Loucy (cell line): Measurements from ENCODE around the gene GAS5.

Source experiments
- H2AFZ ChIP-seq: fragments of 200-600 bp; sonication (generic); 2 replicates; pipeline ENCODE4 v1.6.0; 2016; ENCODE audit warnings: antibody characterized with exemption, mild to moderate bottlenecking, low read length, moderate library complexity
- H3F3A ChIP-seq: fragments of 200-600 bp; 2 replicates; pipeline ENCODE4 v1.6.0; 2016; ENCODE audit warnings: antibody characterized with exemption, low read depth, mild to moderate bottlenecking
- H3K27me3 ChIP-seq: fragments of 200-600 bp; sonication (generic); 2 replicates; pipeline ENCODE4 v1.6.1; 2014; ENCODE audit warnings: low read length, mild to moderate bottlenecking; ENCODE audit not compliant: insufficient read depth, poor library complexity, severe bottlenecking
- H3K36me3 ChIP-seq: fragments of 200-600 bp; sonication (generic); 2 replicates; pipeline ENCODE4 v1.6.1; 2016; ENCODE audit warnings: low read length; ENCODE audit not compliant: insufficient read depth
- H3K4me1 ChIP-seq: fragments of 200-600 bp; sonication (generic); 2 replicates; pipeline ENCODE4 v1.5.1; 2014; ENCODE audit warnings: low read length, mild to moderate bottlenecking; ENCODE audit not compliant: insufficient read depth, poor library complexity, severe bottlenecking
- H3K4me2 ChIP-seq: fragments of 200-600 bp; sonication (generic); 2 replicates; pipeline ENCODE4 v1.6.0; 2014; ENCODE audit warnings: antibody characterized with exemption, low read length, low read depth, mild to moderate bottlenecking; ENCODE audit not compliant: poor library complexity, severe bottlenecking
- H3K4me3 ChIP-seq: fragments of 200-600 bp; sonication (generic); 2 replicates; pipeline ENCODE4 v1.5.1; 2014; ENCODE audit warnings: low read length, mild to moderate bottlenecking, mixed read lengths; ENCODE audit not compliant: poor library complexity, severe bottlenecking
- H3K79me2 ChIP-seq: fragments of 200-600 bp; sonication (generic); 2 replicates; pipeline ENCODE4 v1.6.1; 2014; ENCODE audit warnings: low read length; ENCODE audit not compliant: insufficient read depth
- H3K9ac ChIP-seq: fragments of 200-600 bp; sonication (generic); 2 replicates; pipeline ENCODE4 v1.6.0; 2014; ENCODE audit warnings: mild to moderate bottlenecking, low read depth, low read length, moderate library complexity; ENCODE audit not compliant: poor library complexity, severe bottlenecking
- H3K9me2 ChIP-seq: fragments of 200-600 bp; sonication (generic); replicated peaks from 2 replicates; pipeline ENCODE4 v1.6.1; 2016; ENCODE audit warnings: low read depth, low read length, mixed read lengths
- H3K9me3 ChIP-seq: fragments of 200-600 bp; sonication (generic); 2 replicates; pipeline ENCODE4 v1.6.1; 2014; ENCODE audit warnings: mild to moderate bottlenecking, antibody characterized with exemption, low read length, low read depth; ENCODE audit not compliant: insufficient read depth
- H4K20me1 ChIP-seq: fragments of 200-600 bp; sonication (generic); 2 replicates; pipeline ENCODE4 v1.6.0; 2014; ENCODE audit warnings: antibody characterized with exemption, low read length, mild to moderate bottlenecking; ENCODE audit not compliant: insufficient read depth, poor library complexity, severe bottlenecking
- EZH2phosphoT487 ChIP-seq: fragments of 200-600 bp; IDR thresholded peaks from 2 replicates; pipeline ENCODE4 v1.6.1; 2018; ENCODE audit warnings: antibody characterized with exemption, mild to moderate bottlenecking, moderate library complexity, borderline replicate concordance
- TF ChIP-seq, protein P1 (sequence below): fragments of 200-600 bp; sonication (generic); conservative IDR thresholded peaks from 2 replicates; pipeline ENCODE4 v1.5.1; 2014; ENCODE audit warnings: mild to moderate bottlenecking, antibody characterized with exemption, low read length

GAS5 gene

DNA sequence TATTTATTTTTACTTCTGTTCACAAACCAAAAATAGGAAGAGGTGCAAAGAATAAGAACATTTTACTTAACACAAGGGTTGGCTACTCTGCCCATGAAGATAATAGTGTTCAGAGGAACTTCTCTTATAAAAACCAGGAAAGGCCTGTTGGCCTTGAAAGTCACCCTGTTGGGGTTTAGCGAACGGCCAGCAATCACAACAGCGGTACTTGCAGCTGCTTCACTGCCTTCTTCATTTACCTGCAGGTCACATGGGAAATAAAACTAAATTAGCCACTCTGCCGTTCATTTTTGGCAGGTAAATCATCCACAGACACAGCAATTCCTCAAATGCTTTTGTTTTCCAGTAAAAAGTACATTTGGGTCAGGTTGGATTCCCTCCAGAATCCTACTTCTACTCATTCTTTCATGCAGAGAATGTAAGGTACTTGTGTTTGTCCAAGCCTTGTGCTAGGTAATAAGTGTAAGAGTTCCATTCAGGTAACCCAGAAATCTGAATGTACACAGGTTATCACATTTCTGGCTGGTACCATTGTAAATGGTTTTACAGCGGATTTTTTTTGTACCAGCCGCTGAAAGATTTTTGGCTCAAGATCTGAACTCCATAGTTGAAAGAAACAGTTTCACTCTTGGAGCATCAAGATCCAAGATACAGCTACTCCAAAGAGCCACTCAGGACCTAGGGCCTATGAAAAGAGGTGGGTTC is 36.2 kb upstream of the GAS5 start:
- H3K4me3 ChIP-seq, result no peak overlapping the region
- no peak for TF ChIP-seq EZH2phosphoT487
- TF ChIP-seq, protein P1, sequence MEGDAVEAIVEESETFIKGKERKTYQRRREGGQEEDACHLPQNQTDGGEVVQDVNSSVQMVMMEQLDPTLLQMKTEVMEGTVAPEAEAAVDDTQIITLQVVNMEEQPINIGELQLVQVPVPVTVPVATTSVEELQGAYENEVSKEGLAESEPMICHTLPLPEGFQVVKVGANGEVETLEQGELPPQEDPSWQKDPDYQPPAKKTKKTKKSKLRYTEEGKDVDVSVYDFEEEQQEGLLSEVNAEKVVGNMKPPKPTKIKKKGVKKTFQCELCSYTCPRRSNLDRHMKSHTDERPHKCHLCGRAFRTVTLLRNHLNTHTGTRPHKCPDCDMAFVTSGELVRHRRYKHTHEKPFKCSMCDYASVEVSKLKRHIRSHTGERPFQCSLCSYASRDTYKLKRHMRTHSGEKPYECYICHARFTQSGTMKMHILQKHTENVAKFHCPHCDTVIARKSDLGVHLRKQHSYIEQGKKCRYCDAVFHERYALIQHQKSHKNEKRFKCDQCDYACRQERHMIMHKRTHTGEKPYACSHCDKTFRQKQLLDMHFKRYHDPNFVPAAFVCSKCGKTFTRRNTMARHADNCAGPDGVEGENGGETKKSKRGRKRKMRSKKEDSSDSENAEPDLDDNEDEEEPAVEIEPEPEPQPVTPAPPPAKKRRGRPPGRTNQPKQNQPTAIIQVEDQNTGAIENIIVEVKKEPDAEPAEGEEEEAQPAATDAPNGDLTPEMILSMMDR, result no peak
- H3K27me3 ChIP-seq, result no peaks in the 10 kb centered on the region

DNA sequence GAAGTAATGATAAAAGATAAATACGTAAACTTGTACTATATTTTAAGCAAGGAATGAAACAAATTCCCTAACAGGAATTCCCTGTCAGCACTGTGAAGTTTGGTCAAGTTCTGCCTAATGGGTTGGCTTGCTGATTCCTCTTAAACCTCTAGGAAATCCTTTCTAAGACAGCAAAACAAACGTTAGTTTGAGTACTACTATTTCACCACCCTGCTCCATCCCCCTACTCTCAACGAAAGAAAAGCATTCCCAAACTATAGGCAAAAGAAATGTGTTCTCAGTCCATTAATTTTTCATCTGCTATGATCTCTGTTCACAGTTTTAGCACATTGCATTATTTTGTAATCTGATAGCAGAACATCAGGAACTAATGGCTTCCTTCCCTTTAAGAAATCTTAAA is 33.2 kb upstream of the GAS5 start:
- Histone ChIP-seq H3K79me2 (no peaks in the 10 kb centered on the region), H3K4me3 (no peak overlapping the region), H3F3A (no peaks in the 10 kb centered on the region), H3K9ac (no peak overlapping the region), H3K36me3 (no peaks in the 10 kb centered on the region), H3K9me3 (no peaks in the 10 kb centered on the region), H3K27me3 (no peaks in the 10 kb centered on the region), H4K20me1 (no peaks in the 10 kb centered on the region), H3K4me1 (peaks cover 4% of the 10 kb centered on the region), H3K4me2 (no peak overlapping the region), H3K9me2 (no peaks in the 10 kb centered on the region), H2AFZ (no peak overlapping the region)
- TF ChIP-seq, protein P1, result no peak

More for the DNA sequence above, 36.2 kb upstream of the GAS5 start:
- H4K20me1 ChIP-seq, result no peaks in the 10 kb centered on the region
- H3K4me1 ChIP-seq, result peaks cover 4% of the 10 kb centered on the region
- H3K36me3 ChIP-seq, result no peaks in the 10 kb centered on the region
- no peaks in the 10 kb centered on the region for H3K9me3 ChIP-seq
- no peaks in the 10 kb centered on the region for H3F3A ChIP-seq
- no peaks in the 10 kb centered on the region for H3K79me2 ChIP-seq
- no peak overlapping the region for H2AFZ ChIP-seq
- no peaks in the 10 kb centered on the region for H3K9me2 ChIP-seq
- no peak overlapping the region for H3K9ac ChIP-seq
- no peak overlapping the region for H3K4me2 ChIP-seq

DNA sequence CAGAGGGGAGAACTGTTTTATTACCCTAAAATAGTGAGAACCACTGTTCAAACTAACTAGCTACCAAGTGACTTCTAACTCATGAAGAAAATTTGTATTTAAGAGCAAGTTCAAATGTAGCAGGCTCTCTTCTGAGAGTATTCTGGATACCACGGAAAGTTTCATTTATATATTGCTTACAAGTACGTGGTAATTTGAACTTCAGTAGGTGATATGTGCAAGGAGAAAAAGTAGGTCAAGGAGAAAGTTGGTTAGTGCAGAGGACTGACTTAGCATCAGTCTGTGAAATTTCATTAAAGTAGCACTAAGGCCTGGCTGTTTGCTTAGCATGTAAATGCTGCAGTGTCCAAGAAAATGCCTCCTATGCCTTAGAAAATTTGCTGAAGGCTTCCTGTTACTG is 32.6 kb upstream of the GAS5 start:
- no peak overlapping the region for H2AFZ ChIP-seq
- no peaks in the 10 kb centered on the region for H3K79me2 ChIP-seq
- H3K27me3 ChIP-seq, result no peaks in the 10 kb centered on the region
- H3K36me3 ChIP-seq, result no peaks in the 10 kb centered on the region
- TF ChIP-seq, protein P1, result no peak
- no peak for TF ChIP-seq EZH2phosphoT487
- no peak overlapping the region for H3K4me2 ChIP-seq
- no peaks in the 10 kb centered on the region for H4K20me1 ChIP-seq
- no peaks in the 10 kb centered on the region for H3K9me3 ChIP-seq
- H3K4me3 ChIP-seq, result no peak overlapping the region
- peaks cover 4% of the 10 kb centered on the region for H3K4me1 ChIP-seq
- H3K9ac ChIP-seq, result no peak overlapping the region
- no peaks in the 10 kb centered on the region for H3K9me2 ChIP-seq
- no peaks in the 10 kb centered on the region for H3F3A ChIP-seq
